Mucosa of descending colon (tissue), 3 donors: Measurements from ENCODE around the gene CDH15. TPM values are rescaled to one million over a fixed set of nuclear protein-coding genes. Genes with fewer than 3 reads are reported as not detected.
A peak's percentile ranks its signal among the peaks of the same experiment; 100 is the strongest.

Experiments
- ATAC-seq: fragments of 200-7000 bp; cut with Tn5 transposase; one replicate; pipeline ENCODE4 v1.9.1; 2020; ENCODE audit warnings: mild to moderate bottlenecking, moderate library complexity
- DNase-seq, 3 donors: peaks; one replicate each; pipeline ENCODE4 v3.0.0-alpha.2; 2020
- H3K36me3 ChIP-seq: fragments of 200-600 bp; one replicate; pipeline ENCODE4 v1.8.0; 2021; ENCODE audit warnings: low read depth, mild to moderate bottlenecking
- H3K4me1 ChIP-seq: fragments of 200-600 bp; one replicate; pipeline ENCODE4 v1.8.0; 2021; ENCODE audit warnings: low read depth, mild to moderate bottlenecking
- H3K4me3 ChIP-seq: fragments of 200-600 bp; one replicate; pipeline ENCODE4 v1.8.0; 2021; ENCODE audit warnings: mild to moderate bottlenecking
- H3K9me3 ChIP-seq: fragments of 200-600 bp; one replicate; pipeline ENCODE4 v1.8.0; 2021; ENCODE audit warnings: mild to moderate bottlenecking
- intact Hi-C, 2 donors: fragments of 100-400 bp; cut with DNase I in 1 of 2; cut with micrococcal nuclease in 1 of 2; formaldehyde crosslinking; loops; one replicate each; pipeline versions ENCODE4 v1.11.0 to v1.11.1; 2022; cut with DNase I, micrococcal nuclease
- total RNA-seq, 3 donors: library from RNA; stranded (reverse); fragmentation: NEBNext Ultra II Directional in 2 of 3; extraction: Animal tissue kit (Norgen Biotek cat#: 25700) in 2 of 3; gene quantifications; one replicate each; pipeline versions ENCODE4 v1.2.1 to v1.2.4, GENCODE V29; 2021 to 2023
- TF ChIP-seq, protein P1 (sequence below): fragments of 200-600 bp; IDR thresholded peaks from one replicate; pipeline ENCODE4 v1.8.0; 2022; ENCODE audit warnings: antibody characterized with exemption, mild to moderate bottlenecking
- donor health status: DM: no; HTN: no; CAD: no; lungs with moderate emphysema.
- donor health status: DM: no; HTN: no; CAD: no.
- donor health status: DM: no; HTN: yes; CAD: no.

CDH15 gene
- total RNA-seq, 3 donors from 2014 or later: not detected

DNA sequence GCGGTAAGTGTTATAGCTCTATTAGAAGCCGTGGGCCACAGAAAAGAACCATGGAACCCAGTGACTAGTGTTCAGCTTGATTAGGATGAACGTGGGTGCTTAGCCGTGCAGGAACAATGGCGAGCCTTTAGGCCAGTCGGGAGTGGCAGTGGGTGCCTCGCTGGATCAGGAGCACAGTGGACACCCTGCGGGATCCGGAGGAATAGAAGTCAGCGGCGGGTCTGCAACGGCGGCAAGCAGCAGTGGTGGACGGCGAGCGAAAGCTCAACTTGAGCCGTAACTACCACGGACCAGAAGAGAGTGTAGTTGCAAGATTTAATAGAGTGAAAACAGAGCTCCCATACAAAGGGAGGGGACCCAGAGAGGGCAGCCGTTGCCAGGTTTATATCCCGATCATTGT, 37.3 kb upstream of the CDH15 start:
- Histone ChIP-seq H3K36me3 (peaks cover 3% of the 10 kb centered on the region), H3K4me1 (no peaks in the 10 kb centered on the region), H3K4me3 (no peak overlapping the region), H3K9me3 (no peaks in the 10 kb centered on the region)
- intact Hi-C loops: no loop called here
- ATAC-seq (no peak), DNase-seq (peak in 1 of 3 donors; percentile 17)
- TF ChIP-seq, protein P1, sequence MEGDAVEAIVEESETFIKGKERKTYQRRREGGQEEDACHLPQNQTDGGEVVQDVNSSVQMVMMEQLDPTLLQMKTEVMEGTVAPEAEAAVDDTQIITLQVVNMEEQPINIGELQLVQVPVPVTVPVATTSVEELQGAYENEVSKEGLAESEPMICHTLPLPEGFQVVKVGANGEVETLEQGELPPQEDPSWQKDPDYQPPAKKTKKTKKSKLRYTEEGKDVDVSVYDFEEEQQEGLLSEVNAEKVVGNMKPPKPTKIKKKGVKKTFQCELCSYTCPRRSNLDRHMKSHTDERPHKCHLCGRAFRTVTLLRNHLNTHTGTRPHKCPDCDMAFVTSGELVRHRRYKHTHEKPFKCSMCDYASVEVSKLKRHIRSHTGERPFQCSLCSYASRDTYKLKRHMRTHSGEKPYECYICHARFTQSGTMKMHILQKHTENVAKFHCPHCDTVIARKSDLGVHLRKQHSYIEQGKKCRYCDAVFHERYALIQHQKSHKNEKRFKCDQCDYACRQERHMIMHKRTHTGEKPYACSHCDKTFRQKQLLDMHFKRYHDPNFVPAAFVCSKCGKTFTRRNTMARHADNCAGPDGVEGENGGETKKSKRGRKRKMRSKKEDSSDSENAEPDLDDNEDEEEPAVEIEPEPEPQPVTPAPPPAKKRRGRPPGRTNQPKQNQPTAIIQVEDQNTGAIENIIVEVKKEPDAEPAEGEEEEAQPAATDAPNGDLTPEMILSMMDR: no peak

- H3K36me3 ChIP-seq: peaks cover 3% of the 10 kb centered on the region
- ATAC-seq (no peak), DNase-seq (peak in 2 of 3 donors; percentile 12 to 35)
- intact Hi-C loops: no loop called here
- TF ChIP-seq, protein P1: no peak
- H3K4me1 ChIP-seq: no peaks in the 10 kb centered on the region
- no peak overlapping the region for H3K4me3 ChIP-seq
- no peaks in the 10 kb centered on the region for H3K9me3 ChIP-seq
Measured at GRCh38 chr16:89135166-89135565, 36.4 kb upstream of the CDH15 start.

- H3K4me3 ChIP-seq: no peak overlapping the region
- no peaks in the 10 kb centered on the region for H3K4me1 ChIP-seq
- ATAC-seq (no peak), DNase-seq (peak in 2 of 3 donors; percentile 6 to 29)
- TF ChIP-seq, protein P1: no peak
- no peaks in the 10 kb centered on the region for H3K9me3 ChIP-seq
- intact Hi-C loops: no loop called here
- H3K36me3 ChIP-seq: peaks cover 3% of the 10 kb centered on the region
Measured at GRCh38 chr16:89135971-89136765, 35.4 kb upstream of the CDH15 start.

GRCh38 chr16:89136931-89137330, 34.6 kb upstream of the CDH15 start:
- TF ChIP-seq, protein P1: no peak

GRCh38 chr16:89137666-89138512, 33.7 kb upstream of the CDH15 start:
- intact Hi-C loops: no loop called here
- no peak overlapping the region for H3K4me3 ChIP-seq
- TF ChIP-seq, protein P1: no peak
- H3K36me3 ChIP-seq: peaks cover 3% of the 10 kb centered on the region
- ATAC-seq (no peak), DNase-seq (peak in 2 of 3 donors; percentile 17 to 34)
- H3K9me3 ChIP-seq: peaks cover 3% of the 10 kb centered on the region
- H3K4me1 ChIP-seq: no peaks in the 10 kb centered on the region

More at GRCh38 chr16:89136931-89137330, 34.6 kb upstream of the CDH15 start:
- Histone ChIP-seq H3K4me1 (no peaks in the 10 kb centered on the region), H3K9me3 (no peaks in the 10 kb centered on the region), H3K36me3 (peaks cover 3% of the 10 kb centered on the region), H3K4me3 (no peak overlapping the region)
- intact Hi-C loops: no loop called here
- ATAC-seq (no peak), DNase-seq (peak in 2 of 3 donors; percentile 9 to 34)
